IMR-90 (cell line): ENCODE measurements around the gene FGF12. TPM values are rescaled to one million over a fixed set of nuclear protein-coding genes. Genes with fewer than 3 reads are reported as not detected.

Experiments used
- ATAC-seq: fragments of 200-7000 bp; cut with Tn5 transposase; 2 replicates; pipeline ENCODE4 v1.9.1; 2020; ENCODE audit warnings: low read depth, mild to moderate bottlenecking, moderate library complexity
- BruUV-seq: library from RNA; stranded (reverse); fragments of 400-500 nt; replicated peaks from 2 replicates; lab custom pipeline; 2021; lab: Mats Ljungman, UMichigan
- CTCF ChIA-PET: fragments of 300-600 bp; formaldehyde crosslinking; extraction: SDS; loops from one replicate; lab custom pipeline; 2021; ENCODE audit warnings: antibody characterized with exemption; lab: Yijun Ruan, JAX
- POLR2A ChIA-PET: fragments of 300-600 bp; sonication (Branson Sonifier 250); formaldehyde crosslinking; loops from one replicate; lab custom pipeline; 2022; ENCODE audit warnings: antibody characterized with exemption; ENCODE audit not compliant: unreplicated experiment; lab: Charles Lee
- DNase-seq: peaks from one replicate; pipeline ENCODE4 v3.0.0; 2013
- H2AFZ ChIP-seq: replicated peaks from 2 replicates; pipeline ENCODE3; 2013; ENCODE audit warnings: low read length, mild to moderate bottlenecking; ENCODE audit not compliant: poor library complexity
- H2AK5ac ChIP-seq: 2 replicates; pipeline ENCODE4 v1.6.1; 2013; ENCODE audit warnings: low read depth, low read length, inconsistent platforms
- H2AK9ac ChIP-seq: replicated peaks from 2 replicates; pipeline ENCODE3; 2013; ENCODE audit warnings: mild to moderate bottlenecking, low read depth, low read length, moderate library complexity; ENCODE audit not compliant: poor library complexity
- H2BK120ac ChIP-seq: 2 replicates; pipeline ENCODE4 v1.6.1; 2013; ENCODE audit warnings: low read depth, low read length, inconsistent platforms
- H2BK15ac ChIP-seq: 3 replicates; pipeline ENCODE4 v1.6.1; 2013; ENCODE audit warnings: low read depth, low read length, inconsistent platforms
- H2BK20ac ChIP-seq: 2 replicates; pipeline ENCODE4 v1.6.1; 2013; ENCODE audit warnings: low read depth, mild to moderate bottlenecking, inconsistent platforms, low read length, moderate library complexity
- H2BK5ac ChIP-seq: 2 replicates; pipeline ENCODE4 v1.6.1; 2013; ENCODE audit warnings: mild to moderate bottlenecking, low read depth, low read length, inconsistent platforms; ENCODE audit not compliant: poor library complexity, severe bottlenecking
- H3K14ac ChIP-seq: replicated peaks from 2 replicates; pipeline ENCODE4 v1.6.1; 2013; ENCODE audit warnings: low read depth, low read length, inconsistent platforms
- H3K18ac ChIP-seq: 2 replicates; pipeline ENCODE4 v1.6.1; 2013; ENCODE audit warnings: low read depth, low read length, control low read depth
- H3K23ac ChIP-seq: 2 replicates; pipeline ENCODE4 v1.6.1; 2013; ENCODE audit warnings: low read depth, low read length, inconsistent platforms
- H3K27ac ChIP-seq: 2 replicates; pipeline ENCODE4 v1.5.1; 2013; ENCODE audit warnings: mild to moderate bottlenecking, control low read depth, low read length; ENCODE audit not compliant: insufficient read depth
- H3K27me3 ChIP-seq: 2 replicates; pipeline ENCODE4 v1.6.1; 2013; ENCODE audit warnings: low read length; ENCODE audit not compliant: control insufficient read depth, insufficient read depth
- H3K36me3 ChIP-seq: 2 replicates; pipeline ENCODE4 v1.6.1; 2013; ENCODE audit warnings: low read length, mixed read lengths; ENCODE audit not compliant: control insufficient read depth, insufficient read depth
- H3K4ac ChIP-seq: 2 replicates; pipeline ENCODE4 v1.6.1; 2013; ENCODE audit warnings: low read depth, low read length, inconsistent platforms
- H3K4me1 ChIP-seq: 2 replicates; pipeline ENCODE4 v1.6.1; 2013; ENCODE audit warnings: low read length, mixed read lengths; ENCODE audit not compliant: control insufficient read depth, insufficient read depth
- H3K4me2 ChIP-seq: 2 replicates; pipeline ENCODE4 v1.6.1; 2013; ENCODE audit warnings: low read depth, mild to moderate bottlenecking, control low read depth, low read length, moderate library complexity
- H3K4me3 ChIP-seq: 2 replicates; pipeline ENCODE4 v1.5.1; 2013; ENCODE audit warnings: low read depth, mild to moderate bottlenecking, control low read depth, low read length, moderate library complexity; ENCODE audit not compliant: insufficient read depth
- H3K56ac ChIP-seq: 2 replicates; pipeline ENCODE4 v1.6.1; 2013; ENCODE audit warnings: low read length, inconsistent platforms; ENCODE audit not compliant: insufficient read depth; ENCODE audit errors: extremely low read depth
- H3K79me1 ChIP-seq, 2 experiments: 2 replicates each; pipeline ENCODE4 v1.6.1; 2013; ENCODE audit warnings: low read length in 2 of 2, inconsistent platforms in 1 of 2, low read depth in 1 of 2
- H3K9ac ChIP-seq: 2 replicates; pipeline ENCODE4 v1.6.1; 2013; ENCODE audit warnings: low read depth, low read length, control low read depth
- H3K9me1 ChIP-seq: 2 replicates; pipeline ENCODE4 v1.6.1; 2013; ENCODE audit warnings: low read length, inconsistent platforms; ENCODE audit not compliant: insufficient read depth
- H3K9me3 ChIP-seq: 2 replicates; pipeline ENCODE4 v1.6.1; 2013; ENCODE audit warnings: low read length; ENCODE audit not compliant: control insufficient read depth, insufficient read depth
- H4K20me1 ChIP-seq: 2 replicates; pipeline ENCODE4 v1.6.1; 2013; ENCODE audit warnings: low read length, inconsistent platforms; ENCODE audit not compliant: insufficient read depth
- H4K5ac ChIP-seq: 2 replicates; pipeline ENCODE4 v1.6.1; 2013; ENCODE audit warnings: mild to moderate bottlenecking, low read depth, low read length, control low read depth
- H4K8ac ChIP-seq, 2 experiments: 2 replicates each; pipeline ENCODE4 v1.6.1; 2013; ENCODE audit warnings: low read depth in 2 of 2, low read length in 2 of 2, control low read depth in 1 of 2, inconsistent platforms in 1 of 2
- H4K91ac ChIP-seq: 2 replicates; pipeline ENCODE4 v1.6.1; 2013; ENCODE audit warnings: low read depth, low read length, inconsistent platforms; ENCODE audit not compliant: insufficient read depth
- BHLHE40 ChIP-seq: fragments of 150-350 bp; IDR thresholded peaks from 2 replicates; pipeline ENCODE4 v1.6.1; 2016; ENCODE audit warnings: mild to moderate bottlenecking, low read depth, low read length
- CEBPB ChIP-seq: IDR thresholded peaks from 2 replicates; pipeline ENCODE4 v1.6.1; 2012; ENCODE audit warnings: low read depth, low read length, improper control_type of control experiment
- MAFK ChIP-seq: IDR thresholded peaks from 2 replicates; pipeline ENCODE4 v1.6.1; 2012; ENCODE audit warnings: low read depth, low read length, improper control_type of control experiment
- MAZ ChIP-seq: IDR thresholded peaks from 2 replicates; pipeline ENCODE4 v1.6.1; 2012; ENCODE audit warnings: low read depth, mild to moderate bottlenecking, low read length, improper control_type of control experiment, moderate library complexity, borderline replicate concordance
- MXI1 ChIP-seq: IDR thresholded peaks from 2 replicates; pipeline ENCODE4 v1.6.1; 2012; ENCODE audit warnings: low read depth, mild to moderate bottlenecking, low read length, moderate library complexity, borderline replicate concordance
- NFE2L2 ChIP-seq: fragments of 150-350 bp; IDR thresholded peaks from 2 replicates; pipeline ENCODE4 v1.6.1; 2016; ENCODE audit warnings: low read depth, mild to moderate bottlenecking, low read length
- POLR2A ChIP-seq: IDR thresholded peaks from 2 replicates; pipeline ENCODE4 v1.6.1; 2012; ENCODE audit warnings: mild to moderate bottlenecking, low read depth, low read length
- RFX5 ChIP-seq: IDR thresholded peaks from 2 replicates; pipeline ENCODE4 v1.8.0; 2012; ENCODE audit warnings: low read depth, mild to moderate bottlenecking, low read length, moderate library complexity
- SMC3 ChIP-seq: fragments of 150-350 bp; IDR thresholded peaks from 2 replicates; pipeline ENCODE4 v1.6.1; 2016; ENCODE audit warnings: low read depth, mild to moderate bottlenecking, antibody characterized with exemption, low read length, moderate library complexity
- WGBS, 2 experiments: methylation state at CpG; one replicate each; pipeline versions ENCODE4 v1.1.5 to v1.1.7; 2013; ENCODE audit warnings: missing lambda C conversion rate in 2 of 2; ENCODE audit not compliant: insufficient read length in 1 of 2; ENCODE audit errors: extremely low coverage in 2 of 2; 5-methylcytosine and 5-hydroxymethylcytosine counted together
- dilution Hi-C: fragments of 300-500 bp; cut with HindIII; formaldehyde crosslinking; loops from one replicate; pipeline ENCODE4 v1.14.3; 2018; ENCODE audit warnings: low sequenced_read_pairs; ENCODE audit not compliant: unreplicated experiment
- in situ Hi-C: fragments of 300-500 bp; cut with MboI; formaldehyde crosslinking; loops from 3 replicates; pipeline ENCODE4 v1.14.3; 2019; ENCODE audit warnings: low sequenced_read_pairs, inconsistent platforms, mixed read lengths
- intact Hi-C: fragments of 100-400 bp; cut with micrococcal nuclease; formaldehyde crosslinking; loops from 2 replicates; pipeline ENCODE4 v1.10.0; 2022
- polyA plus RNA-seq, 3 experiments: library from polyadenylated mRNA; depleted of rRNA; stranded (reverse); fragments of >200 nt; gene quantifications; 2 replicates each; pipeline ENCODE4 v1.2.3, GENCODE V29; 2012; ENCODE audit warnings: low replicate concordance in 1 of 3
- total RNA-seq: library from RNA; depleted of rRNA; stranded (reverse); fragments of >200 nt; gene quantifications from 2 replicates; pipeline ENCODE4 v1.2.3, GENCODE V29; 2012
- TF ChIP-seq, protein P1 (sequence below): fragments of 150-350 bp; IDR thresholded peaks from 2 replicates; pipeline ENCODE4 v1.6.1; 2016; ENCODE audit warnings: low read depth, mild to moderate bottlenecking, low read length, moderate library complexity, borderline replicate concordance
- TF ChIP-seq, protein P2 (sequence below): conservative IDR thresholded peaks from 2 replicates; pipeline ENCODE4 v1.5.1; 2012; ENCODE audit warnings: mild to moderate bottlenecking, low read depth, low read length, improper control_type of control experiment

FGF12 gene
- total and polyA plus RNA-seq, 2 of the 4 experiments (the other 2 are of a cell fraction), result not detected

DNA sequence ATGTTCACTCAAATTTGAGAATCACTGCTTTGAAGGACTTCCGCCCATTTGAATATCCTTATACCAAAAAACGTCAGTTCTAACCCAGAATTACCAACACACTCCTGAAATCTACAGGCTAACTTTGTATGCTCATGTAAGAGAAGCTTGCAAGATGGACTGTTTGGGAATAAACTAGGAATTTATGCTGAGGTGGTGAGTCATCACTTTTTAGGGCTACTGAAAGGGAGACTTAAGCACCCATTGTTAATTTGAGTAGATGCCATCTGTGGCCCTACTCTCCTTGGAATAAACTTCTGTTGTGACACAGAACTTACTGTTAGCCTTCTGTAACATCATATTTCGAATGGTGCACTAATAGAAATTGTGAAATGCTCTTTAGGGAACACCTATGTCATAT, 74.6 kb downstream of the FGF12 start:
- Histone ChIP-seq H3K79me1 (no peaks in the 10 kb centered on the region), H3K27ac (no peak overlapping the region), H3K14ac (no peak overlapping the region), H3K9me1 (no peaks in the 10 kb centered on the region), H3K4ac (no peak overlapping the region), H3K56ac (no peak overlapping the region), H3K27me3 (no peaks in the 10 kb centered on the region), H4K91ac (no peak overlapping the region), H2AFZ (no peak overlapping the region), H4K20me1 (no peaks in the 10 kb centered on the region), H2AK9ac (no peak overlapping the region), H3K23ac (no peak overlapping the region), H3K36me3 (no peaks in the 10 kb centered on the region), H4K5ac (no peak overlapping the region), H2BK15ac (no peak overlapping the region), H3K4me2 (no peak overlapping the region), H3K9ac (no peak overlapping the region), H2BK120ac (no peak overlapping the region), H2BK20ac (no peak overlapping the region), H4K8ac (no peak overlapping the region), H2BK5ac (no peak overlapping the region), H3K4me3 (no peak overlapping the region), H3K4me1 (no peaks in the 10 kb centered on the region), H3K18ac (no peak overlapping the region), H2AK5ac (no peak overlapping the region), H3K9me3 (peaks cover 2% of the 10 kb centered on the region; the same call in 1 of the 2 replicates)
- dilution Hi-C loops (no loop called here), in situ Hi-C loops (no loop called here), intact Hi-C loops (no loop called here)
- no CpG with 5 or more reads among the region's 3 CpGs for WGBS, 2 experiments
- no TSS peak for BruUV-seq
- ChIA-PET CTCF (no interaction called here), POLR2A (no interaction called here)
- DNase-seq, result no peak
- no peak for ATAC-seq
- TF ChIP-seq SMC3 (no peak), BHLHE40 (no peak), NFE2L2 (no peak), MXI1 (no peak), MAZ (no peak), MAFK (no peak), POLR2A (no peak), CEBPB (no peak), RFX5 (no peak)
- TF ChIP-seq, protein P1, sequence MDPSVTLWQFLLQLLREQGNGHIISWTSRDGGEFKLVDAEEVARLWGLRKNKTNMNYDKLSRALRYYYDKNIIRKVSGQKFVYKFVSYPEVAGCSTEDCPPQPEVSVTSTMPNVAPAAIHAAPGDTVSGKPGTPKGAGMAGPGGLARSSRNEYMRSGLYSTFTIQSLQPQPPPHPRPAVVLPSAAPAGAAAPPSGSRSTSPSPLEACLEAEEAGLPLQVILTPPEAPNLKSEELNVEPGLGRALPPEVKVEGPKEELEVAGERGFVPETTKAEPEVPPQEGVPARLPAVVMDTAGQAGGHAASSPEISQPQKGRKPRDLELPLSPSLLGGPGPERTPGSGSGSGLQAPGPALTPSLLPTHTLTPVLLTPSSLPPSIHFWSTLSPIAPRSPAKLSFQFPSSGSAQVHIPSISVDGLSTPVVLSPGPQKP, result no peak
- TF ChIP-seq, protein P2, sequence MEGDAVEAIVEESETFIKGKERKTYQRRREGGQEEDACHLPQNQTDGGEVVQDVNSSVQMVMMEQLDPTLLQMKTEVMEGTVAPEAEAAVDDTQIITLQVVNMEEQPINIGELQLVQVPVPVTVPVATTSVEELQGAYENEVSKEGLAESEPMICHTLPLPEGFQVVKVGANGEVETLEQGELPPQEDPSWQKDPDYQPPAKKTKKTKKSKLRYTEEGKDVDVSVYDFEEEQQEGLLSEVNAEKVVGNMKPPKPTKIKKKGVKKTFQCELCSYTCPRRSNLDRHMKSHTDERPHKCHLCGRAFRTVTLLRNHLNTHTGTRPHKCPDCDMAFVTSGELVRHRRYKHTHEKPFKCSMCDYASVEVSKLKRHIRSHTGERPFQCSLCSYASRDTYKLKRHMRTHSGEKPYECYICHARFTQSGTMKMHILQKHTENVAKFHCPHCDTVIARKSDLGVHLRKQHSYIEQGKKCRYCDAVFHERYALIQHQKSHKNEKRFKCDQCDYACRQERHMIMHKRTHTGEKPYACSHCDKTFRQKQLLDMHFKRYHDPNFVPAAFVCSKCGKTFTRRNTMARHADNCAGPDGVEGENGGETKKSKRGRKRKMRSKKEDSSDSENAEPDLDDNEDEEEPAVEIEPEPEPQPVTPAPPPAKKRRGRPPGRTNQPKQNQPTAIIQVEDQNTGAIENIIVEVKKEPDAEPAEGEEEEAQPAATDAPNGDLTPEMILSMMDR, result no peak
